ENCODE data around the gene RNPEPL1. TPM values are rescaled to one million over a fixed set of nuclear protein-coding genes. Genes with fewer than 3 reads are reported as not detected.

The RNPEPL1 gene
- total RNA-seq, 4 donors from 2014 or later: 76.1 to 99.9 (median 78.6) TPM

- DNase-seq (ENCODE audit: low spot score in 2 of 2): peak; percentile 23 to 89
- 0 to 5% methylated on average over 20 of the region's 47 CpGs for WGBS, 2 donors
- intact Hi-C loops (cut with DNase I; ENCODE audit: low total_unique reads): no loop called here
- TF ChIP-seq, protein P1, sequence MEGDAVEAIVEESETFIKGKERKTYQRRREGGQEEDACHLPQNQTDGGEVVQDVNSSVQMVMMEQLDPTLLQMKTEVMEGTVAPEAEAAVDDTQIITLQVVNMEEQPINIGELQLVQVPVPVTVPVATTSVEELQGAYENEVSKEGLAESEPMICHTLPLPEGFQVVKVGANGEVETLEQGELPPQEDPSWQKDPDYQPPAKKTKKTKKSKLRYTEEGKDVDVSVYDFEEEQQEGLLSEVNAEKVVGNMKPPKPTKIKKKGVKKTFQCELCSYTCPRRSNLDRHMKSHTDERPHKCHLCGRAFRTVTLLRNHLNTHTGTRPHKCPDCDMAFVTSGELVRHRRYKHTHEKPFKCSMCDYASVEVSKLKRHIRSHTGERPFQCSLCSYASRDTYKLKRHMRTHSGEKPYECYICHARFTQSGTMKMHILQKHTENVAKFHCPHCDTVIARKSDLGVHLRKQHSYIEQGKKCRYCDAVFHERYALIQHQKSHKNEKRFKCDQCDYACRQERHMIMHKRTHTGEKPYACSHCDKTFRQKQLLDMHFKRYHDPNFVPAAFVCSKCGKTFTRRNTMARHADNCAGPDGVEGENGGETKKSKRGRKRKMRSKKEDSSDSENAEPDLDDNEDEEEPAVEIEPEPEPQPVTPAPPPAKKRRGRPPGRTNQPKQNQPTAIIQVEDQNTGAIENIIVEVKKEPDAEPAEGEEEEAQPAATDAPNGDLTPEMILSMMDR (IDR thresholded peaks at IDR 0.05): no peak
- TF ChIP-seq POLR2A (IDR thresholded peaks at IDR 0.05): no peak
- H3K4me3 ChIP-seq (ENCODE audit: low read depth, poor library complexity, severe bottlenecking): peak within 1 kb of the TSS; percentile 17
Observed at GRCh38 chr2:240557808-240558207, 10.5 kb upstream of the RNPEPL1 start, which contains the start of gene ANKMY1. Gene ANKMY1 (minus strand): TSS chr2:240557988. CDS start chr2:240557335, 653 bp downstream.

DNA sequence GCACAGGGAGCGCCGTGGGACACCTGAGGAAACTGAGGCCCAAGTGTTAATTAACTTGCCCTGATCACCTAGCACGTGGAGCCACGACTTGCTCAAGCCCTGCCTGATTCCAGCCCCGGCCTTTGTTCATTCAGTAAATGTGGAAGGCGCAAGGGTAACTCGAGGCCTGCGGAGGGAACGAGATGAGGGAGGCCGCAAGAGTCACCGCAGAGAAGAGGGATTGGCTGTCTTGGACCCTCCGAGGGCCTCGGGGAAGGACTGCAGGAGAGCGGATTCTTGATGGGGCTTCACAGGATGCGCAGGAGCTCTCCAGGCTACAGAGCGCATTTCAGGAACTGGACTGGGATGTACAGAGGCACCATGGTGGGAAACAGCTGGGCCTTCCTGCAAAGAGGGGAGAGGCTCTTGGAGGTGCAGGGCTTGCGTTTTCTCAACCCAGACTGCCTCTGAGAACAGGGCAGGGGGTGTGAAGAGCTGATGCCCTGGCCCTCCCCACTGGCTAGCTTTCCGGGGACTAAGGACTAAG lies 10.0 kb upstream of the RNPEPL1 start:
- peak; percentile 14 to 80 for DNase-seq (ENCODE audit: low spot score in 2 of 2)
- intact Hi-C loops (cut with DNase I; ENCODE audit: low total_unique reads): no loop called here

GRCh38 chr2:240559286-240559685 lies 9.0 kb upstream of the RNPEPL1 start:
- TF ChIP-seq, protein P1 (IDR thresholded peaks at IDR 0.05): no peak
- no peak for TF ChIP-seq POLR2A (IDR thresholded peaks at IDR 0.05)
- no peak overlapping the region for H3K4me3 ChIP-seq (ENCODE audit: low read depth, poor library complexity, severe bottlenecking)
- intact Hi-C loops (cut with DNase I; ENCODE audit: low total_unique reads): no loop called here
- peak in 1 of 2 donors; percentile 73 for DNase-seq (ENCODE audit: low spot score in 2 of 2)
- 84 to 95% methylated on average over 3 of the region's 3 CpGs for WGBS, 2 donors

More for the DNA sequence above, 10.0 kb upstream of the RNPEPL1 start:
- TF ChIP-seq POLR2A (IDR thresholded peaks at IDR 0.05): no peak
- TF ChIP-seq, protein P1 (IDR thresholded peaks at IDR 0.05): no peak
- no peak overlapping the region for H3K4me3 ChIP-seq (ENCODE audit: low read depth, poor library complexity, severe bottlenecking)
- 76 to 80% methylated on average over 15 to 18 of the region's 18 CpGs for WGBS, 2 donors

GRCh38 chr2:240560084-240560479 lies 8.2 kb upstream of the RNPEPL1 start, which contains the start of gene DUSP28:
Gene DUSP28 (plus strand): TSS chr2:240560357. CDS start chr2:240560685, 328 bp downstream.
- TF ChIP-seq POLR2A (IDR thresholded peaks at IDR 0.05): no peak
- TF ChIP-seq, protein P1 (IDR thresholded peaks at IDR 0.05): no peak
- 0 to 1% methylated on average over 27 to 39 of the region's 39 CpGs for WGBS, 2 donors
- peak; percentile 87 to 98 for DNase-seq (ENCODE audit: low spot score in 2 of 2)
- H3K4me3 ChIP-seq (ENCODE audit: low read depth, poor library complexity, severe bottlenecking): peak within 1 kb of the TSS; percentile 67
- intact Hi-C loops (cut with DNase I; ENCODE audit: low total_unique reads): no loop called here

- peak overlapping the region; percentile 67 for H3K4me3 ChIP-seq (ENCODE audit: low read depth, poor library complexity, severe bottlenecking)
- peak; percentile 99 to 100 for DNase-seq (ENCODE audit: low spot score in 2 of 2)
- TF ChIP-seq POLR2A (IDR thresholded peaks at IDR 0.05): peak in 1 of 2 donors; percentile 2
- TF ChIP-seq, protein P1 (IDR thresholded peaks at IDR 0.05): no peak
- intact Hi-C loops (cut with DNase I; ENCODE audit: low total_unique reads): no loop called here
- 0 to 3% methylated on average over 13 to 69 of the region's 101 CpGs for WGBS, 2 donors
Observed at GRCh38 chr2:240560480-240561324, 7.6 kb upstream of the RNPEPL1 start.

Data from lower leg skin (tissue), 4 donors.